ENCODE results near the gene FGF14. TPM values are rescaled to one million over a fixed set of nuclear protein-coding genes. Genes with fewer than 3 reads are reported as not detected.

Gene FGF14
- total RNA-seq, 1 donor from 2014 or later: 0.23 TPM

DNA sequence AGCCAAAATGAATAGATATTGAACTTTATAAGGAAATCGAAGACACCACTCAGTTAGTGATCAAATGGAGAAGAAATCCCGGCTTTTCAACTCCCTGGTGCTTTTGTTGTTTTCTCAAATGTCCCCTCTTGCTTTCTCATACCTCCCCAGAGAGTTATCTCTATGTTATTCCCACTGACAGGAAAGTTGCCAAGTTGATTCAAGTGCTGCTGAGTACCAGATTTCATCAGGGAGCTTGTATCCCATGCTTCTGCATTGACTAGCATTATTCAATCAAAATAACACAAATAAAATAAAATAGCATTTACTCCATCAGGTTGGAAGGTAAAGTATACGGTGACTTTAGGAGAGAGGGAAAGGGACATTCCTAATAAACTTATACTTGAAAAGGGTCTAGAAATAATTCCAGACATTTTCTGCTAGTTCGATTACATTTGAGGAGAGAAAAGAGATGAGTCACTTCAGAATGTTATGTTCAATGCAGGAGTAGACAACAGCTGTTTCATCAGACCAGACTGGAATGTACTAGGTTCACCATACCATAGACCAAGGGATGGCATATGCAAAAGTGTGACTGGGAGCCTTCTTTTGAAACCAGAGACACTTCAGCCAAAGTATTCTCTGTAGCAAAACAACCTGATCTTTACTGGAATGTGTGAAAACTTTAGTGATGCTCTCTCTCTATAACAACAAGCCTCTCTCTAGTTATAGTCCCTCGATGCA lies 397.8 kb downstream of the FGF14 start:
- H3K4me1 ChIP-seq (ENCODE audit: insufficient read depth, low read length): peaks cover 2% of the 10 kb centered on the region
- no peaks in the 10 kb centered on the region for H3K36me3 ChIP-seq (ENCODE audit: insufficient read depth, low read length)
- DNase-seq (ENCODE audit: low read depth) (no peak), FAIRE-seq (no peak)
- H3K4me3 ChIP-seq (ENCODE audit: insufficient read depth, low read depth, low read length): no peak overlapping the region
- no peaks in the 10 kb centered on the region for H3K9me3 ChIP-seq (ENCODE audit: insufficient read depth, low read depth, low read length)
- Mint-ChIP-seq H3K4me1 (ENCODE audit: low read depth, unreplicated experiment) (peaks cover 27% of the 10 kb centered on the region), H3K9me3 (ENCODE audit: unreplicated experiment) (no peaks in the 10 kb centered on the region), H3K36me3 (ENCODE audit: low read depth, unreplicated experiment) (no peaks in the 10 kb centered on the region), H3K27me3 (ENCODE audit: low read depth, unreplicated experiment) (no peaks in the 10 kb centered on the region), H3K27ac (ENCODE audit: unreplicated experiment) (peak overlapping the region; percentile 91), H3K4me3 (ENCODE audit: unreplicated experiment) (no peak overlapping the region)
- H3K27ac ChIP-seq (ENCODE audit: low read depth, low read length): no peak overlapping the region
- no peak overlapping the region for H2AFZ ChIP-seq (ENCODE audit: low read depth, low read length)
- H3K27me3 ChIP-seq (ENCODE audit: insufficient read depth, low read length): no peaks in the 10 kb centered on the region
- TF ChIP-seq, protein P1, sequence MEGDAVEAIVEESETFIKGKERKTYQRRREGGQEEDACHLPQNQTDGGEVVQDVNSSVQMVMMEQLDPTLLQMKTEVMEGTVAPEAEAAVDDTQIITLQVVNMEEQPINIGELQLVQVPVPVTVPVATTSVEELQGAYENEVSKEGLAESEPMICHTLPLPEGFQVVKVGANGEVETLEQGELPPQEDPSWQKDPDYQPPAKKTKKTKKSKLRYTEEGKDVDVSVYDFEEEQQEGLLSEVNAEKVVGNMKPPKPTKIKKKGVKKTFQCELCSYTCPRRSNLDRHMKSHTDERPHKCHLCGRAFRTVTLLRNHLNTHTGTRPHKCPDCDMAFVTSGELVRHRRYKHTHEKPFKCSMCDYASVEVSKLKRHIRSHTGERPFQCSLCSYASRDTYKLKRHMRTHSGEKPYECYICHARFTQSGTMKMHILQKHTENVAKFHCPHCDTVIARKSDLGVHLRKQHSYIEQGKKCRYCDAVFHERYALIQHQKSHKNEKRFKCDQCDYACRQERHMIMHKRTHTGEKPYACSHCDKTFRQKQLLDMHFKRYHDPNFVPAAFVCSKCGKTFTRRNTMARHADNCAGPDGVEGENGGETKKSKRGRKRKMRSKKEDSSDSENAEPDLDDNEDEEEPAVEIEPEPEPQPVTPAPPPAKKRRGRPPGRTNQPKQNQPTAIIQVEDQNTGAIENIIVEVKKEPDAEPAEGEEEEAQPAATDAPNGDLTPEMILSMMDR (IDR thresholded peaks at IDR 0.05; ENCODE audit: insufficient read depth, low read depth, low read length): no peak
- no peak for TF ChIP-seq EZH2 (IDR thresholded peaks at IDR 0.05; ENCODE audit: insufficient read depth, low read length)
- no peaks in the 10 kb centered on the region for H4K20me1 ChIP-seq (ENCODE audit: insufficient read depth, low read length)
- peak overlapping the region; percentile 12 for H3K4me2 ChIP-seq (ENCODE audit: low read length)
- no peak overlapping the region for H3K9ac ChIP-seq (ENCODE audit: low read length)
- H3K79me2 ChIP-seq (ENCODE audit: insufficient read depth, low read length): no peaks in the 10 kb centered on the region

DNA sequence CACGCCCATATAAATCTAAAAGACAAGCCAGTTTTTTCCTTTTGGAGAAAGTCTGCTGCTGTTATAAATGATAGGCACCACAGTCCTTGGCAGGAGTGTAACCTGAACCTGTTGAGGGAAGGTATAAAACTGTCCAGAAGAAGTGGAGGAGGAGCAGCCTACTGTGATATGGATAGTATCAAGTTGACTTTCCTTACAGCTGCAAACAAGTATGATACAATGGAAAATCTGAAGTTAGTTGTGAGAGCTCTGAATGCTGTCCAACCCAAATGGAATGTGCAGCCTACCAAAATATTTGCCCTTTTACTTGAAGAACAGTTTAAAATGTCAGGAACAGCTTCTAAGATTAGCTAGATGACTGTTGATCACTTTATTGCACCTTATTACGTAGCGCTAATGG lies 399.6 kb downstream of the FGF14 start:
- Mint-ChIP-seq H3K36me3 (ENCODE audit: low read depth, unreplicated experiment) (no peaks in the 10 kb centered on the region), H3K27me3 (ENCODE audit: low read depth, unreplicated experiment) (no peaks in the 10 kb centered on the region), H3K27ac (ENCODE audit: unreplicated experiment) (peak overlapping the region; percentile 10), H3K4me3 (ENCODE audit: unreplicated experiment) (no peak overlapping the region), H3K9me3 (ENCODE audit: unreplicated experiment) (no peaks in the 10 kb centered on the region), H3K4me1 (ENCODE audit: low read depth, unreplicated experiment) (peaks cover 27% of the 10 kb centered on the region)
- DNase-seq (ENCODE audit: low read depth) (no peak), FAIRE-seq (no peak)
- TF ChIP-seq, protein P1 (IDR thresholded peaks at IDR 0.05; ENCODE audit: insufficient read depth, low read depth, low read length): no peak
- TF ChIP-seq EZH2 (IDR thresholded peaks at IDR 0.05; ENCODE audit: insufficient read depth, low read length): no peak
- no peaks in the 10 kb centered on the region for H3K9me3 ChIP-seq (ENCODE audit: insufficient read depth, low read depth, low read length)
- no peaks in the 10 kb centered on the region for H3K27me3 ChIP-seq (ENCODE audit: insufficient read depth, low read length)
- H3K9ac ChIP-seq (ENCODE audit: low read length): no peak overlapping the region
- peaks cover 2% of the 10 kb centered on the region for H3K4me1 ChIP-seq (ENCODE audit: insufficient read depth, low read length)
- H4K20me1 ChIP-seq (ENCODE audit: insufficient read depth, low read length): no peaks in the 10 kb centered on the region
- H3K4me2 ChIP-seq (ENCODE audit: low read length): no peak overlapping the region
- H3K79me2 ChIP-seq (ENCODE audit: insufficient read depth, low read length): no peaks in the 10 kb centered on the region
- no peak overlapping the region for H2AFZ ChIP-seq (ENCODE audit: low read depth, low read length)
- no peak overlapping the region for H3K27ac ChIP-seq (ENCODE audit: low read depth, low read length)
- no peak overlapping the region for H3K4me3 ChIP-seq (ENCODE audit: insufficient read depth, low read depth, low read length)
- H3K36me3 ChIP-seq (ENCODE audit: insufficient read depth, low read length): no peaks in the 10 kb centered on the region

GRCh38 chr13:102000764-102001163 lies 401.1 kb downstream of the FGF14 start:
- no peaks in the 10 kb centered on the region for H3K36me3 ChIP-seq (ENCODE audit: insufficient read depth, low read length)
- H2AFZ ChIP-seq (ENCODE audit: low read depth, low read length): no peak overlapping the region
- Mint-ChIP-seq H3K27ac (ENCODE audit: unreplicated experiment) (no peak overlapping the region), H3K4me1 (ENCODE audit: low read depth, unreplicated experiment) (peaks cover 27% of the 10 kb centered on the region), H3K36me3 (ENCODE audit: low read depth, unreplicated experiment) (peaks cover 2% of the 10 kb centered on the region), H3K27me3 (ENCODE audit: low read depth, unreplicated experiment) (no peaks in the 10 kb centered on the region), H3K4me3 (ENCODE audit: unreplicated experiment) (no peak overlapping the region), H3K9me3 (ENCODE audit: unreplicated experiment) (no peaks in the 10 kb centered on the region)
- no peak overlapping the region for H3K4me2 ChIP-seq (ENCODE audit: low read length)
- H3K27me3 ChIP-seq (ENCODE audit: insufficient read depth, low read length): no peaks in the 10 kb centered on the region
- no peaks in the 10 kb centered on the region for H4K20me1 ChIP-seq (ENCODE audit: insufficient read depth, low read length)
- H3K9me3 ChIP-seq (ENCODE audit: insufficient read depth, low read depth, low read length): no peaks in the 10 kb centered on the region
- no peak overlapping the region for H3K9ac ChIP-seq (ENCODE audit: low read length)
- TF ChIP-seq, protein P1 (IDR thresholded peaks at IDR 0.05; ENCODE audit: insufficient read depth, low read depth, low read length): no peak
- TF ChIP-seq EZH2 (IDR thresholded peaks at IDR 0.05; ENCODE audit: insufficient read depth, low read length): no peak
- peaks cover 2% of the 10 kb centered on the region for H3K4me1 ChIP-seq (ENCODE audit: insufficient read depth, low read length)
- no peak overlapping the region for H3K27ac ChIP-seq (ENCODE audit: low read depth, low read length)
- DNase-seq (ENCODE audit: low read depth) (no peak), FAIRE-seq (no peak)
- H3K4me3 ChIP-seq (ENCODE audit: insufficient read depth, low read depth, low read length): no peak overlapping the region
- no peaks in the 10 kb centered on the region for H3K79me2 ChIP-seq (ENCODE audit: insufficient read depth, low read length)

Data from astrocyte (in vitro differentiated cells and primary cell).